WTC11 (cell line): ENCODE results near the gene HSPA12A. TPM values are rescaled to one million over a fixed set of nuclear protein-coding genes. Genes with fewer than 3 reads are reported as not detected.

ENCODE experiments used
- ATAC-seq: fragments of 200-7000 bp; cut with Tn5 transposase; 2 replicates; pipeline ENCODE4 v1.10.0; 2021; ENCODE audit warnings: mild to moderate bottlenecking, moderate library complexity
- CTCF ChIA-PET: fragments of 300-600 bp; sonication (Branson Sonifier 250); formaldehyde crosslinking; loops from one replicate; lab custom pipeline; 2021; ENCODE audit warnings: antibody characterized with exemption; lab: Charles Lee
- POLR2A ChIA-PET: fragments of 350-600 bp; sonication (Branson Sonifier 250); formaldehyde crosslinking; loops from one replicate; lab custom pipeline; 2021; ENCODE audit warnings: antibody characterized with exemption; lab: Charles Lee
- DNase-seq: peaks from one replicate; pipeline ENCODE4 v3.0.0; 2021; ENCODE audit warnings: low spot score
- H3K27ac Mint-ChIP-seq: 2 replicates; pipeline ENCODE4 v1.8.0; 2021; ENCODE audit warnings: mixed read lengths
- H3K27me3 Mint-ChIP-seq: 2 replicates; pipeline ENCODE4 v1.8.0; 2021; ENCODE audit warnings: low read depth, mild to moderate bottlenecking, moderate library complexity, mixed read lengths
- H3K36me3 Mint-ChIP-seq: 2 replicates; pipeline ENCODE4 v1.8.0; 2021; ENCODE audit warnings: mixed read lengths
- H3K4me1 Mint-ChIP-seq: 2 replicates; pipeline ENCODE4 v1.8.0; 2022; ENCODE audit warnings: mixed read lengths
- H3K4me3 Mint-ChIP-seq: 2 replicates; pipeline ENCODE4 v1.8.0; 2021; ENCODE audit warnings: mild to moderate bottlenecking, moderate library complexity, mixed read lengths
- H3K9me3 Mint-ChIP-seq: 2 replicates; pipeline ENCODE4 v1.8.0; 2021; ENCODE audit warnings: mixed read lengths
- AR ChIP-seq: fragments of 250-450 bp; sonication (Bioruptor Pico); IDR thresholded peaks from 2 replicates; pipeline ENCODE4 v1.9.0; 2021; ENCODE audit warnings: mild to moderate bottlenecking
- CDX4 ChIP-seq: fragments of 250-450 bp; sonication (Bioruptor Pico); IDR thresholded peaks from 2 replicates; pipeline ENCODE4 v1.9.0; 2021; ENCODE audit warnings: moderate library complexity, mild to moderate bottlenecking, inconsistent platforms, borderline replicate concordance
- CREM ChIP-seq: sonication (generic); formaldehyde crosslinking; IDR thresholded peaks from 2 replicates; pipeline ENCODE4 v1.8.1; 2022; ENCODE audit warnings: mild to moderate bottlenecking, missing genetic modification reagents, moderate library complexity
- ESRRA ChIP-seq: sonication (generic); formaldehyde crosslinking; IDR thresholded peaks from 2 replicates; pipeline ENCODE4 v1.8.1; 2022; ENCODE audit warnings: mild to moderate bottlenecking, missing genetic modification reagents, borderline replicate concordance
- FOXJ3 ChIP-seq: sonication (generic); formaldehyde crosslinking; IDR thresholded peaks from 2 replicates; pipeline ENCODE4 v1.9.0; 2021; ENCODE audit warnings: missing genetic modification reagents, mild to moderate bottlenecking, borderline replicate concordance
- FOXP4 ChIP-seq: sonication (generic); formaldehyde crosslinking; IDR thresholded peaks from 2 replicates; pipeline ENCODE4 v1.8.0; 2022; ENCODE audit warnings: mild to moderate bottlenecking, missing genetic modification reagents
- GTF2I ChIP-seq: fragments of 250-450 bp; sonication (Bioruptor Pico); conservative IDR thresholded peaks from 2 replicates; pipeline ENCODE4 v1.4.0; 2021; ENCODE audit warnings: mild to moderate bottlenecking
- HMGXB4 ChIP-seq: sonication (generic); formaldehyde crosslinking; IDR thresholded peaks from 2 replicates; pipeline ENCODE4 v1.8.1; 2023; ENCODE audit warnings: mild to moderate bottlenecking, moderate library complexity, missing genetic modification reagents
- IRF1 ChIP-seq: sonication (generic); formaldehyde crosslinking; IDR thresholded peaks from 2 replicates; pipeline ENCODE4 v1.8.0; 2023; ENCODE audit warnings: missing genetic modification reagents
- IRF2 ChIP-seq: sonication (generic); formaldehyde crosslinking; IDR thresholded peaks from 2 replicates; pipeline ENCODE4 v1.8.0; 2022; ENCODE audit warnings: low read depth, missing genetic modification reagents, borderline replicate concordance
- NFATC4 ChIP-seq: fragments of 250-450 bp; sonication (Bioruptor Pico); IDR thresholded peaks from 2 replicates; pipeline ENCODE4 v1.9.0; 2021; ENCODE audit warnings: mild to moderate bottlenecking
- NR2C2 ChIP-seq: sonication (generic); formaldehyde crosslinking; IDR thresholded peaks from 2 replicates; pipeline ENCODE4 v1.8.0; 2022; ENCODE audit warnings: mild to moderate bottlenecking, missing genetic modification reagents
- PREB ChIP-seq: sonication (generic); formaldehyde crosslinking; IDR thresholded peaks from 2 replicates; pipeline ENCODE4 v1.8.1; 2022; ENCODE audit warnings: mild to moderate bottlenecking, missing genetic modification reagents, moderate library complexity, borderline replicate concordance
- SMAD4 ChIP-seq: sonication (generic); formaldehyde crosslinking; IDR thresholded peaks from 2 replicates; pipeline ENCODE4 v1.8.0; 2022; ENCODE audit warnings: mild to moderate bottlenecking, missing genetic modification reagents
- TEAD1 ChIP-seq: sonication (generic); formaldehyde crosslinking; IDR thresholded peaks from 2 replicates; pipeline ENCODE4 v1.8.0; 2022; ENCODE audit warnings: mild to moderate bottlenecking, missing genetic modification reagents
- ZNF138 ChIP-seq: sonication (generic); formaldehyde crosslinking; conservative IDR thresholded peaks from 2 replicates; pipeline ENCODE4 v1.8.1; 2022; ENCODE audit warnings: mild to moderate bottlenecking, moderate library complexity, missing genetic modification reagents
- ZNF232 ChIP-seq: sonication (generic); formaldehyde crosslinking; IDR thresholded peaks from 2 replicates; pipeline ENCODE4 v1.8.0; 2022; ENCODE audit warnings: mild to moderate bottlenecking, missing genetic modification reagents
- ZNF317 ChIP-seq: sonication (generic); formaldehyde crosslinking; IDR thresholded peaks from 2 replicates; pipeline ENCODE4 v1.8.1; 2023; ENCODE audit warnings: low read depth, mild to moderate bottlenecking, moderate library complexity, missing genetic modification reagents, borderline replicate concordance
- ZNF416 ChIP-seq: fragments of 250-450 bp; sonication (Bioruptor Pico); IDR thresholded peaks from 2 replicates; pipeline ENCODE4 v1.9.0; 2021; ENCODE audit warnings: mild to moderate bottlenecking, inconsistent platforms
- ZNF532 ChIP-seq: fragments of 250-450 bp; sonication (Bioruptor Pico); IDR thresholded peaks from 2 replicates; pipeline ENCODE4 v1.9.0; 2021; ENCODE audit warnings: mild to moderate bottlenecking, borderline replicate concordance
- ZNF671 ChIP-seq: fragments of 250-450 bp; sonication (Bioruptor Pico); IDR thresholded peaks from 2 replicates; pipeline ENCODE4 v1.8.0; 2021; ENCODE audit warnings: mild to moderate bottlenecking
- total RNA-seq: library from RNA; stranded (reverse); gene quantifications from 3 replicates; pipeline ENCODE4 v1.2.3, GENCODE V29; 2021

Gene HSPA12A
- total RNA-seq, 1 experiment from 2014 or later: 7.2 TPM

- TF ChIP-seq ESRRA (CRISPR knock-in tag): no peak
- TF ChIP-seq NR2C2: no peak
- no peak for TF ChIP-seq ZNF232
- no peak for TF ChIP-seq GTF2I (CRISPR knock-in tag)
- no peak for TF ChIP-seq FOXJ3 (CRISPR knock-in tag)
- TF ChIP-seq PREB (CRISPR knock-in tag): no peak
- no peak for TF ChIP-seq ZNF138 (CRISPR knock-in tag)
- no peak for TF ChIP-seq CDX4
- no peak for TF ChIP-seq CREM
Measured at GRCh38 chr10:116760919-116761318, 18.6 kb upstream of the HSPA12A start (continued).

- H3K27me3 Mint-ChIP-seq: peaks cover 3% of the 10 kb centered on the region
- ChIA-PET CTCF (no interaction called here), POLR2A (no interaction called here)
- peaks cover 5% of the 10 kb centered on the region for H3K4me1 Mint-ChIP-seq
- H3K36me3 Mint-ChIP-seq: no peaks in the 10 kb centered on the region
- peaks cover 18% of the 10 kb centered on the region for H3K9me3 Mint-ChIP-seq
- H3K4me3 Mint-ChIP-seq: no peak overlapping the region
- no peak for ATAC-seq
- no peak overlapping the region for H3K27ac Mint-ChIP-seq
- no peak for DNase-seq
- no peak for TF ChIP-seq TEAD1 (CRISPR knock-in tag)
- TF ChIP-seq SMAD4 (CRISPR knock-in tag): no peak
- no peak for TF ChIP-seq NFATC4 (CRISPR knock-in tag)
- TF ChIP-seq ZNF671 (CRISPR knock-in tag): no peak
- no peak for TF ChIP-seq CREM
- TF ChIP-seq IRF2 (CRISPR knock-in tag): no peak
- no peak for TF ChIP-seq IRF1 (CRISPR knock-in tag)
- no peak for TF ChIP-seq ZNF416 (CRISPR knock-in tag)
- TF ChIP-seq ZNF317 (CRISPR knock-in tag): no peak
- no peak for TF ChIP-seq FOXP4 (CRISPR knock-in tag)
- TF ChIP-seq HMGXB4 (CRISPR knock-in tag): no peak
- no peak for TF ChIP-seq ZNF532 (CRISPR knock-in tag)
- no peak for TF ChIP-seq AR
Measured at GRCh38 chr10:116757246-116757645, 14.9 kb upstream of the HSPA12A start.
